ENCODE results near the gene CHIC2.

Gene CHIC2

GRCh38 chr4:54077812-54078211, 13.4 kb upstream of the CHIC2 start:
- no peak for TF ChIP-seq CTCF (IDR thresholded peaks at IDR 0.05; ENCODE audit: insufficient read depth, low read depth, low read length, missing control alignments)
- H3K4me3 ChIP-seq (ENCODE audit: low read depth, low read length) = no peak overlapping the region
- DNase-seq (ENCODE audit: low read depth) = no peak

GRCh38 chr4:54076673-54077072, 12.3 kb upstream of the CHIC2 start:
- H3K4me3 ChIP-seq (ENCODE audit: low read depth, low read length) = no peak overlapping the region
- no peak for DNase-seq (ENCODE audit: low read depth)
- no peak for TF ChIP-seq CTCF (IDR thresholded peaks at IDR 0.05; ENCODE audit: insufficient read depth, low read depth, low read length, missing control alignments)

GRCh38 chr4:54074381-54074780, 10.0 kb upstream of the CHIC2 start:
- H3K4me3 ChIP-seq (ENCODE audit: low read depth, low read length) = no peak overlapping the region
- DNase-seq (ENCODE audit: low read depth) = no peak
- TF ChIP-seq CTCF (IDR thresholded peaks at IDR 0.05; ENCODE audit: insufficient read depth, low read depth, low read length, missing control alignments) = no peak

GRCh38 chr4:54073271-54073880, 9.0 kb upstream of the CHIC2 start:
- no peak for DNase-seq (ENCODE audit: low read depth)
- TF ChIP-seq CTCF (IDR thresholded peaks at IDR 0.05; ENCODE audit: insufficient read depth, low read depth, low read length, missing control alignments) = no peak
- no peak overlapping the region for H3K4me3 ChIP-seq (ENCODE audit: low read depth, low read length)

GRCh38 chr4:54067166-54067565, 2.8 kb upstream of the CHIC2 start:
- DNase-seq (ENCODE audit: low read depth) = no peak
- TF ChIP-seq CTCF (IDR thresholded peaks at IDR 0.05; ENCODE audit: insufficient read depth, low read depth, low read length, missing control alignments) = no peak
- H3K4me3 ChIP-seq (ENCODE audit: low read depth, low read length) = no peak overlapping the region

GRCh38 chr4:54066718-54067129, 2.3 kb upstream of the CHIC2 start:
- no peak for DNase-seq (ENCODE audit: low read depth)
- no peak overlapping the region for H3K4me3 ChIP-seq (ENCODE audit: low read depth, low read length)
- no peak for TF ChIP-seq CTCF (IDR thresholded peaks at IDR 0.05; ENCODE audit: insufficient read depth, low read depth, low read length, missing control alignments)

- no peak for TF ChIP-seq CTCF (IDR thresholded peaks at IDR 0.05; ENCODE audit: insufficient read depth, low read depth, low read length, missing control alignments)
- no peak overlapping the region for H3K4me3 ChIP-seq (ENCODE audit: low read depth, low read length)
- DNase-seq (ENCODE audit: low read depth) = no peak
Measured at GRCh38 chr4:54066088-54066415, 1.6 kb upstream of the CHIC2 start.
